GM12801 (cell line): Measurements from ENCODE around the gene SAMHD1.

Experiments used
- CTCF ChIP-seq: IDR thresholded peaks from one replicate; pipeline ENCODE4 v1.5.1; 2011; ENCODE audit warnings: control low read depth; ENCODE audit not compliant: insufficient read length; ENCODE audit errors: extremely low read depth

Gene SAMHD1

DNA sequence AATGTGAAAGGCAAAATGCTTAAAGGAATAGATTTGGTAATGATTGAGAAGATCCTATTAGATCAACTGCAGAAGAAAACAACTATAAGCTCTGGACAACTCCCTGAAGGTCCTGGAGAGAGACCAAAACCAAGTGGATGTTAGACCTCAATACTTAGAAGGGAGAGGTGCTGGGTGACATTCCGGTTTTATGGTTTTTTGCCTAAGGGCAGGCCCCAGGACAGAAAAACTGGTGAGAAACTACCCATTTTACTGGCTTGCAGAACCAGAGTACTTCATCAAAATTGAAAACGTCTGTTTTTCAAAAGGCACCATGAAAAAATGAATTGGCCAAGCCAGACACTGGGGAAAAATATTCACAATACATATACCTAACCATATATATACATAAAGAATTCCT, 26.3 kb downstream of the SAMHD1 start:
- TF ChIP-seq CTCF: no peak

GRCh38 chr20:36924167-36925045, 27.1 kb downstream of the SAMHD1 start:
- no peak for TF ChIP-seq CTCF

DNA sequence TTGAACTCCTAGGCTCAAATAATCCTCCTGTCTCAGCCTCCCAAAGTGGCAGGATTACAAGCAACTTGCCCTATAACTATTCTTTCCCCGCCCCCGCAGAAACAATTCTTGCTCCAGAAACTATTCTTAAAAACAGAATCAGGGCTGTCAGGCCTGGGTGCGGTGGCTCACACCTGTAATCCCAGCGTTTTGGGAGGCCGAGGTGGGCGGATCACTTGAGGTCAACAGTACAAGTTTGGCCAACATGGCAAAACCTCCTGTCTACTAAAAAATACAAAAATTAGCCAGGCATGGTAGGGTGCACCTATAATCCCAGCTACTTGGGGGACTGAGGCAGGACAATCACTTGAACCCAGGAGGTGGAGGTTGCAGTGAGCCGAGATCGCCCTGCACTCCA, 31.2 kb downstream of the SAMHD1 start:
- TF ChIP-seq CTCF: no peak

DNA sequence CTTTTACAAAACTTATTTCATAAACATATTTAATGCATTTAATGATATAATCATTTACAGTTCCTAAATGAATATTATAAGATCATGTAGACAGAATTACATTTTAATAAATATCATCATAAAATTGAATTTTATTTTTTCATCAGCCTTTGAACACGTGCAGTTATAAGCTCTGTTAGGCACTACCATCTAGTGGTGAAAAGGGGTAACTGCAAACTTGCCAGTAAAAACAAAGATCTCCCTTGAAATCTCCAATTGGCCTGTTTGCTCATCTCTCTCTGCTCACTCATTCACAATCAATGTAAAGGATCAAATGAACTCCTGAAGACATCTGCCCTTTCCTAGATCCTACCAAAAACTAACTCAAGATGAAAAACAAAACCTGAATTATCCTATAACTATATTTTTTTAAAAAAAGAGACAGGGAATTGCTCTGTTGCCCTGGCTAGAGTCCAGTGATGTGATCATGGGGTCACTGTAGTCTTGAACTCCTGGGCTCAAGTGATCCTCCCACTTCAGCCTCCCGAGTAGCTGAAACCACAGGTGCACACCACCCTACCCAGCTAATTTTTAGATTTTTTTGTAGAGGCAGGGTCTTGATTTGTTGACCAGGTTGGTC, 31.7 kb downstream of the SAMHD1 start:
- TF ChIP-seq CTCF: peak; percentile 50

DNA sequence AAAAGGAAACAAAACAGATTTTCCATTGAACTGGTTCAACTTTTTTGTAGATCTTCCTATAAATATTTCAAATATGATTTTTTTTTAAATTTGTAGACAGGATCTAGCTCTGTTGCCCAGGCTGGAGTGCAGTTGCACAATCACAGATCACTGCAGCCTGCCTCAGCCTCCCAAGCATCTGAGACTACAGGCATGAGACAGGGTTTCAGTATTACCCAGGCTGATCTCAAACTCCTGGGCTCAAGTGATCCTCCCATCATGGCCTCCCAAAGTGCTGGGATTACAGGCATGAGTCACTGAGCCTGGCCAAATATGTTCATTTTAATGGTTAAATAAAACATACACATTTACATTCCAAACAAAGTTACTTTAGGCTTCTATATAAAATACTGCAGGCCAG, 33.6 kb downstream of the SAMHD1 start:
- no peak for TF ChIP-seq CTCF

GRCh38 chr20:36917240-36917639, 34.3 kb downstream of the SAMHD1 start:
- no peak for TF ChIP-seq CTCF

DNA sequence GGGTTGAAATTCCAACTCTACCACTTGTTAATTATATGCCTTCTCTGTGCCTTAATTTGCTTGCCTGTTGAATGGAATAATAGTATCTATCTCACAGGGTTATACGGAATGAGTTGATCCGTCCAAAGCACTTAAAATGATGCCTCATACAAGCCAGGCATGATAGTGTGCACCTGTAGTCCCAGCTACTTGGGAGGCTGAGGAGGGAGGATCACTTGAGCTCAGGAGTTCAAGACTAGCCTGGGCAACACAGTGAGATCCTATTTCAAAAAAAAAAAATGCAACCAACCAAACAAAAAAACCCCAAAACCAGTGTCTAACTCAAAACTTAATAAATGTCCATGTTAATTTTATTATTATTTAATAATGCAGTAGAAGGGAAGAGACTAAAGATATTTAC, 35.3 kb downstream of the SAMHD1 start:
- TF ChIP-seq CTCF: no peak
